Measurements from ENCODE around the gene PBRM1. TPM values are rescaled to one million over a fixed set of nuclear protein-coding genes. Genes with fewer than 3 reads are reported as not detected.

The PBRM1 gene
- total RNA-seq, 2 donors from 2014 or later: 85.3 to 95.4 TPM

DNA sequence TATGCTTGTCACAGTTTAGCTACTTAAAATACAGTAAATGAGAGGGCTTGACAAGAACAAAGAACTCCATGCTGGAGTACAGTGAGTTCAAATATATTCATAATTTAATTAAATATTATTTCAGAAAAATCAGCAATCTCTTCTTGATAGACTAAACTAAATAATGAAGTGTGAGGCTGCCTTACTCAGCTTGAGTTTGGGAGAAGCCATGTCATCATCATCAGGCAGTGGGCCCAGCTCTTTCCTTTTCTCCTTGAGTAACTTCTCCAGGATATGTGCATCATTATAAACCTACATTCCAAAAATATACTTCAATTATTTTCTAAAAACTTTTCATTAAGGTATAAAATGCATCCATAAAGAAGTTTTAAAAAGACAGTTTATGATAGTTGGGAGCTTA lies 70.5 kb downstream of the PBRM1 start:
- Mint-ChIP-seq H3K36me3 (peaks cover 21% of the 10 kb centered on the region), H3K27ac (no peak overlapping the region), H3K4me1 (ENCODE audit: low read depth in 2 of 2) (peaks cover 5 to 12% of the 10 kb centered on the region in 2 donors), H3K9me3 (no peaks in the 10 kb centered on the region), H3K27me3 (no peaks in the 10 kb centered on the region), H3K4me3 (no peak overlapping the region)
- ATAC-seq (no peak), DNase-seq (ENCODE audit: low spot score) (no peak)

GRCh38 chr3:52614689-52615088 lies 71.0 kb downstream of the PBRM1 start:
- Mint-ChIP-seq H3K4me1 (ENCODE audit: low read depth in 2 of 2) (peaks cover under 1 to 8% of the 10 kb centered on the region in 2 donors), H3K9me3 (no peaks in the 10 kb centered on the region), H3K27ac (no peak overlapping the region), H3K4me3 (no peak overlapping the region), H3K36me3 (peaks cover 16% of the 10 kb centered on the region), H3K27me3 (no peaks in the 10 kb centered on the region)
- DNase-seq (ENCODE audit: low spot score) (no peak), ATAC-seq (no peak)

- H3K36me3 Mint-ChIP-seq: peaks cover 20% of the 10 kb centered on the region
- no peak overlapping the region for H3K4me3 Mint-ChIP-seq
- no peak for DNase-seq (ENCODE audit: low spot score)
- no peaks in the 10 kb centered on the region for H3K9me3 Mint-ChIP-seq
- ATAC-seq: no peak
- no peak overlapping the region for H3K27ac Mint-ChIP-seq
- H3K27me3 Mint-ChIP-seq: no peaks in the 10 kb centered on the region
- peaks cover 3 to 9% of the 10 kb centered on the region in 2 donors for H3K4me1 Mint-ChIP-seq (ENCODE audit: low read depth in 2 of 2)
Measured at GRCh38 chr3:52609316-52609815, 76.3 kb downstream of the PBRM1 start.

- Mint-ChIP-seq H3K9me3 (no peaks in the 10 kb centered on the region), H3K27ac (no peak overlapping the region), H3K36me3 (peaks cover 28% of the 10 kb centered on the region), H3K4me1 (ENCODE audit: low read depth in 2 of 2) (peaks cover 3 to 9% of the 10 kb centered on the region in 2 donors), H3K27me3 (no peaks in the 10 kb centered on the region), H3K4me3 (no peak overlapping the region)
- ATAC-seq: no peak
- DNase-seq (ENCODE audit: low spot score): no peak
Measured at GRCh38 chr3:52608337-52608736, 77.4 kb downstream of the PBRM1 start.

GRCh38 chr3:52606373-52607085 lies 79.2 kb downstream of the PBRM1 start:
- H3K9me3 Mint-ChIP-seq: no peaks in the 10 kb centered on the region
- ATAC-seq (no peak), DNase-seq (ENCODE audit: low spot score) (no peak)
- no peak overlapping the region for H3K27ac Mint-ChIP-seq
- H3K36me3 Mint-ChIP-seq: peaks cover 41% of the 10 kb centered on the region
- no peaks in the 10 kb centered on the region for H3K27me3 Mint-ChIP-seq
- H3K4me1 Mint-ChIP-seq (ENCODE audit: low read depth in 2 of 2): peaks cover 3 to 7% of the 10 kb centered on the region in 2 donors
- H3K4me3 Mint-ChIP-seq: no peak overlapping the region

DNA sequence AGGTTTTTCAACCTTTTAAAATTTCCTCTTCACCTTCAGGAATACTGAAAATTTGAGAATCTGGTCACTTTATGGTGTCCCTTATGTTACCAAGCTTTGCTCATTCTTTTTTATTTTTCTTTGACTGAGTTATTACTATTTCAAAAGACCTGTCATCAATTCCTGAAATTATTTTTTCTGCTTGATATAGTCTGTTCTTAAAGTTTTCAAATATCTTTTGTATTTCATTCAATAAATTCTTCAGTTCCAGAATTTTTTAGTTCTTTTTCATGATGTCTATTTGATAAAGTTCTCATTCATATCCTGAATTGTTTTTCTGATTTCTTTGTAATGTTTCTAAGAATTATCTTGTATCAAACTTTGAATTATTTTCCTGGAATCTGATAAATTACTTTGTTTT lies 85.5 kb downstream of the PBRM1 start:
- H3K4me1 Mint-ChIP-seq (ENCODE audit: low read depth in 2 of 2): no peaks in the 10 kb centered on the region
- peaks cover 38% of the 10 kb centered on the region for H3K36me3 Mint-ChIP-seq
- no peak overlapping the region for H3K27ac Mint-ChIP-seq

GRCh38 chr3:52596658-52597265 lies 89.0 kb downstream of the PBRM1 start:
- H3K4me3 Mint-ChIP-seq: no peak overlapping the region
- no peak for ATAC-seq
- H3K27ac Mint-ChIP-seq: no peak overlapping the region
- no peaks in the 10 kb centered on the region for H3K27me3 Mint-ChIP-seq
- H3K9me3 Mint-ChIP-seq: peaks cover 4% of the 10 kb centered on the region
- DNase-seq (ENCODE audit: low spot score): no peak
- peaks cover 32% of the 10 kb centered on the region for H3K36me3 Mint-ChIP-seq
- no peaks in the 10 kb centered on the region for H3K4me1 Mint-ChIP-seq (ENCODE audit: low read depth in 2 of 2)

More for the DNA sequence above, 85.5 kb downstream of the PBRM1 start:
- Mint-ChIP-seq H3K4me3 (no peak overlapping the region), H3K9me3 (peaks cover 4% of the 10 kb centered on the region), H3K27me3 (no peaks in the 10 kb centered on the region)
- ATAC-seq (no peak), DNase-seq (ENCODE audit: low spot score) (no peak)

GRCh38 chr3:52593103-52593502 lies 92.6 kb downstream of the PBRM1 start:
- no peaks in the 10 kb centered on the region for H3K9me3 Mint-ChIP-seq
- H3K36me3 Mint-ChIP-seq: peaks cover 18% of the 10 kb centered on the region
- H3K4me3 Mint-ChIP-seq: no peak overlapping the region
- no peak overlapping the region for H3K27ac Mint-ChIP-seq
- no peaks in the 10 kb centered on the region for H3K4me1 Mint-ChIP-seq (ENCODE audit: low read depth in 2 of 2)
- no peaks in the 10 kb centered on the region for H3K27me3 Mint-ChIP-seq
- DNase-seq (ENCODE audit: low spot score) (no peak), ATAC-seq (no peak)

GRCh38 chr3:52574056-52574965 lies 111.4 kb downstream of the PBRM1 start:
- H3K27me3 Mint-ChIP-seq: no peaks in the 10 kb centered on the region
- ATAC-seq (no peak), DNase-seq (ENCODE audit: low spot score) (no peak)
- H3K27ac Mint-ChIP-seq: no peak overlapping the region
- H3K36me3 Mint-ChIP-seq: peaks cover 31% of the 10 kb centered on the region
- H3K4me3 Mint-ChIP-seq: no peak overlapping the region
- H3K9me3 Mint-ChIP-seq: no peaks in the 10 kb centered on the region
- peaks cover 0 to 3% of the 10 kb centered on the region in 2 donors for H3K4me1 Mint-ChIP-seq (ENCODE audit: low read depth in 2 of 2)

- peaks cover 20% of the 10 kb centered on the region for H3K36me3 Mint-ChIP-seq
Measured at GRCh38 chr3:52572221-52572620, 113.5 kb downstream of the PBRM1 start.

GRCh38 chr3:52570076-52570475 lies 115.6 kb downstream of the PBRM1 start:
- Mint-ChIP-seq H3K36me3 (peaks cover 16% of the 10 kb centered on the region), H3K27ac (no peak overlapping the region), H3K27me3 (no peaks in the 10 kb centered on the region), H3K9me3 (no peaks in the 10 kb centered on the region), H3K4me1 (ENCODE audit: low read depth in 2 of 2) (peaks cover 0 to 6% of the 10 kb centered on the region in 2 donors), H3K4me3 (no peak overlapping the region)
- no peak for ATAC-seq
- no peak for DNase-seq (ENCODE audit: low spot score)

More at GRCh38 chr3:52572221-52572620, 113.5 kb downstream of the PBRM1 start:
- DNase-seq (ENCODE audit: low spot score) (no peak), ATAC-seq (no peak)
- H3K4me3 Mint-ChIP-seq: no peak overlapping the region
- no peak overlapping the region for H3K27ac Mint-ChIP-seq
- no peaks in the 10 kb centered on the region for H3K9me3 Mint-ChIP-seq
- peaks cover 0 to 3% of the 10 kb centered on the region in 2 donors for H3K4me1 Mint-ChIP-seq (ENCODE audit: low read depth in 2 of 2)
- no peaks in the 10 kb centered on the region for H3K27me3 Mint-ChIP-seq

DNA sequence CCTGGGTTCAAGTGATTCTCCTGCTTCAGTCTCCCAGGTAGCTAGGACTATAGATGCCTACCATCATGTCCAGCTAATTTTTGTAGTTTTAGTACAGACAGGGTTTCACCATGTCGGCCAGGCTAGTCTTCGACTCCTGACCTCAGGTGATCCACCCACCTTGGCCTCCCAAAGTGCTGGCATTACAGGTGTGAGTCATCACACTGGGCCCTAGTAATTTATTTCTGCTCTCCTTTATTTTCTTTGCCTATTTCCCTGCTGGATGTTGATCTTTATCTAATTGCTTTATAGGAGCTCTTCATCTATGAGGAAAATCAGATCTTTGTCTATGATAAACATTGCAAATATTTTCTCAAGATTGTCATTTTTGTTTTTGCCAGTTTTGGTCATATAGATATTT lies 117.6 kb downstream of the PBRM1 start:
- peaks cover 10% of the 10 kb centered on the region for H3K36me3 Mint-ChIP-seq
- H3K27ac Mint-ChIP-seq: no peak overlapping the region
- H3K4me3 Mint-ChIP-seq: no peak overlapping the region
- ATAC-seq (no peak), DNase-seq (ENCODE audit: low spot score) (no peak)
- H3K4me1 Mint-ChIP-seq (ENCODE audit: low read depth in 2 of 2): peaks cover 0 to 3% of the 10 kb centered on the region in 2 donors
- H3K9me3 Mint-ChIP-seq: no peaks in the 10 kb centered on the region
- no peaks in the 10 kb centered on the region for H3K27me3 Mint-ChIP-seq

DNA sequence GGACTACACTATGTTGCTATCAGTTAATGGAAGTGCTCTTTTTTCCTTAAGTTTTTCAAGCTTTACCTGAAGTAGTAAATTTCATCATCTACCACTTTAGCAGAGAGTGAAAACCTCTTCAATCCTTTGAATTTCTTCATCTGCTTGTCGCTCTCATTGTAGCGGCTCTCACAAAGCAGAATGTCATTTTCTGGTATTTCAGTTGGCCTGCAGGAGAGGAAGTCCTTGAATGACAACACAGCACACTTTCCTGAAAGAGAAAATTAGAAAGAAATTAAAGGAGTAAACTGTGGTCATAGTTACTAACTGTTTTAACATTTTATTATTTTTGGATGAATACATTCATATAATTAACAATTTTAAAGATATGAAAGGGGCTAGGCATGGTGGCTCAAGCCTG lies 121.7 kb downstream of the PBRM1 start:
- Mint-ChIP-seq H3K9me3 (no peaks in the 10 kb centered on the region), H3K4me1 (ENCODE audit: low read depth in 2 of 2) (peaks cover 0 to 5% of the 10 kb centered on the region in 2 donors), H3K36me3 (peaks cover 18% of the 10 kb centered on the region), H3K4me3 (no peak overlapping the region), H3K27me3 (no peaks in the 10 kb centered on the region), H3K27ac (no peak overlapping the region)
- ATAC-seq (no peak), DNase-seq (ENCODE audit: low spot score) (no peak)

Data from natural killer cell treated with Interleukin-12 subunit alpha and Interleukin-12 subunit beta and Interleukin-15 and Interleukin-18, amount 100 ng/mL, for 72 hours (primary cell).